HCT116 (cell line): ENCODE results near the gene AP3S1. TPM values are rescaled to one million over a fixed set of nuclear protein-coding genes. Genes with fewer than 3 reads are reported as not detected.

ENCODE experiments used
- ATAC-seq: fragments of 200-7000 bp; cut with Tn5 transposase; 2 replicates; pipeline ENCODE4 v1.9.1; 2020; ENCODE audit warnings: mild to moderate bottlenecking, moderate library complexity
- BruUV-seq: library from RNA; stranded (reverse); fragments of 400-500 nt; replicated peaks from 2 replicates; lab custom pipeline; 2021; lab: Mats Ljungman, UMichigan
- CTCF ChIA-PET: fragments of 300-600 bp; sonication (Branson Sonifier 250); formaldehyde crosslinking; loops from one replicate; lab custom pipeline; 2021; ENCODE audit warnings: antibody characterized with exemption; lab: Charles Lee
- POLR2A ChIA-PET: fragments of 300-600, 350-600 bp; sonication (Branson Sonifier 250); formaldehyde crosslinking; loops from one replicate; lab custom pipeline; 2021; ENCODE audit warnings: antibody characterized with exemption; lab: Charles Lee
- RAD21 ChIA-PET, 2 experiments: fragments of 300-600 bp; sonication (Branson Sonifier 250); formaldehyde crosslinking; loops; one replicate each; lab custom pipeline; 2023; ENCODE audit warnings: low total read pairs in 2 of 2; ENCODE audit not compliant: uncharacterized antibody in 2 of 2, unreplicated experiment in 2 of 2, low non-redundant PET in 1 of 2; lab: Charles Lee
- DNase-seq: peaks from one replicate; pipeline ENCODE4 v3.0.0-alpha.2; 2010; ENCODE audit warnings: low read depth, low spot score
- H2AFZ ChIP-seq: fragments of 200-600 bp; shearing (Covaris generic), sonication (generic); 2 replicates; pipeline ENCODE4 v1.6.1; 2017; ENCODE audit warnings: low read depth, mixed run types, mixed read lengths, antibody characterized with exemption, low read length; ENCODE audit not compliant: poor library complexity, severe bottlenecking
- H3K27ac ChIP-seq: 2 replicates; pipeline ENCODE4 v1.5.1; 2012; ENCODE audit warnings: low read depth, low read length
- H3K27me3 ChIP-seq: fragments of 200-600 bp; sonication (generic); 2 replicates; pipeline ENCODE4 v1.6.1; 2016; ENCODE audit warnings: mixed run types, low read length, mixed read lengths; ENCODE audit not compliant: insufficient read depth
- H3K36me3 ChIP-seq, 2 experiments: fragments of 200-500 bp in 1 of 2; fragments of 200-600 bp in 1 of 2; sonication (Bioruptor generic) in 1 of 2; sonication (generic) in 1 of 2; 2 replicates each; pipeline versions ENCODE4 v1.5.1 to v1.6.1; 2014 to 2016; ENCODE audit warnings: low read length in 2 of 2, inconsistent platforms in 1 of 2, mixed read lengths in 1 of 2, mixed run types in 1 of 2; ENCODE audit not compliant: insufficient read depth in 2 of 2, control insufficient read depth in 1 of 2
- H3K4me1 ChIP-seq, 2 experiments: fragments of 200-600 bp in 1 of 2; sonication (generic) in 1 of 2; 2 replicates each; pipeline versions ENCODE4 v1.5.1 to v1.6.1; 2012 to 2017; ENCODE audit warnings: low read length in 2 of 2, inconsistent platforms in 1 of 2, mild to moderate bottlenecking in 1 of 2, mixed read lengths in 1 of 2, mixed run types in 1 of 2, moderate library complexity in 1 of 2; ENCODE audit not compliant: insufficient read depth in 2 of 2, control insufficient read depth in 1 of 2
- H3K4me2 ChIP-seq: fragments of 200-600 bp; sonication (generic); 2 replicates; pipeline ENCODE4 v1.6.1; 2017; ENCODE audit warnings: mixed run types, low read length, mixed read lengths
- H3K4me3 ChIP-seq, 2 experiments: fragments of 200-600 bp in 1 of 2; sonication (generic) in 1 of 2; replicated peaks in 1 of 2; 2 replicates each; pipeline ENCODE4 v1.5.1; 2011 to 2016; ENCODE audit warnings: low read length in 2 of 2, control low read depth in 1 of 2, low read depth in 1 of 2, mild to moderate bottlenecking in 1 of 2, mixed read lengths in 1 of 2, mixed run types in 1 of 2
- H3K79me2 ChIP-seq: fragments of 200-600 bp; sonication (generic); 2 replicates; pipeline ENCODE4 v1.6.1; 2017; ENCODE audit warnings: mild to moderate bottlenecking, mixed run types, low read length, moderate library complexity, mixed read lengths; ENCODE audit not compliant: insufficient read depth
- H3K9ac ChIP-seq: fragments of 200-600 bp; sonication (generic); 2 replicates; pipeline ENCODE4 v1.6.1; 2016; ENCODE audit warnings: low read length, mixed read lengths
- H3K9me2 ChIP-seq: fragments of 200-600 bp; sonication (generic), shearing (Covaris generic); 2 replicates; pipeline ENCODE4 v1.6.1; 2017; ENCODE audit warnings: mixed run types, mild to moderate bottlenecking, moderate library complexity; ENCODE audit not compliant: insufficient read depth
- H3K9me3 ChIP-seq, 2 experiments: fragments of 200-500 bp in 1 of 2; fragments of 200-600 bp in 1 of 2; sonication (Bioruptor generic) in 1 of 2; sonication (generic) in 1 of 2; 2 replicates each; pipeline ENCODE4 v1.6.1; 2014 to 2017; ENCODE audit warnings: low read length in 2 of 2, mixed read lengths in 2 of 2, inconsistent platforms in 1 of 2, low read depth in 1 of 2, mild to moderate bottlenecking in 1 of 2, mixed run types in 1 of 2, moderate library complexity in 1 of 2; ENCODE audit not compliant: control insufficient read depth in 1 of 2, insufficient read depth in 1 of 2
- H4K20me1 ChIP-seq: fragments of 200-600 bp; sonication (generic), shearing (Covaris generic); 2 replicates; pipeline ENCODE4 v1.6.1; 2017; ENCODE audit warnings: mixed run types, mild to moderate bottlenecking, moderate library complexity; ENCODE audit not compliant: insufficient read depth
- CBX3 ChIP-seq: IDR thresholded peaks from 2 replicates; pipeline ENCODE4 v1.6.1; 2012; ENCODE audit warnings: low read depth
- CEBPB ChIP-seq: IDR thresholded peaks from 2 replicates; pipeline ENCODE4 v1.6.1; 2012; ENCODE audit warnings: low read depth
- EGR1 ChIP-seq: IDR thresholded peaks from 2 replicates; pipeline ENCODE4 v1.6.1; 2012; ENCODE audit warnings: low read depth
- ELF1 ChIP-seq: IDR thresholded peaks from 2 replicates; pipeline ENCODE4 v1.6.1; 2012; ENCODE audit warnings: low read depth, borderline replicate concordance
- EZH2phosphoT487 ChIP-seq: fragments of 200-600 bp; IDR thresholded peaks from 2 replicates; pipeline ENCODE4 v1.6.1; 2018; ENCODE audit warnings: antibody characterized with exemption, borderline replicate concordance
- FOSL1 ChIP-seq: IDR thresholded peaks from 2 replicates; pipeline ENCODE4 v1.6.1; 2012; ENCODE audit warnings: low read depth
- JUND ChIP-seq: IDR thresholded peaks from 2 replicates; pipeline ENCODE4 v1.6.1; 2012
- POLR2A ChIP-seq: IDR thresholded peaks from 2 replicates; pipeline ENCODE4 v1.7.0; 2011; ENCODE audit warnings: borderline replicate concordance; ENCODE audit not compliant: insufficient read depth, insufficient read length; ENCODE audit errors: extremely low read depth
- POLR2AphosphoS5 ChIP-seq: IDR thresholded peaks from 2 replicates; pipeline ENCODE4 v1.6.1; 2011; ENCODE audit warnings: mild to moderate bottlenecking, low read depth, low read length, moderate library complexity
- SIN3A ChIP-seq: IDR thresholded peaks from 2 replicates; pipeline ENCODE4 v1.6.1; 2012; ENCODE audit warnings: low read depth
- SRF ChIP-seq: IDR thresholded peaks from 2 replicates; pipeline ENCODE4 v1.6.1; 2012; ENCODE audit warnings: low read depth
- TCF7L2 ChIP-seq: IDR thresholded peaks from 2 replicates; pipeline ENCODE4 v1.7.0; 2011; ENCODE audit warnings: borderline replicate concordance, inconsistent platforms; ENCODE audit not compliant: insufficient read depth, insufficient read length; ENCODE audit errors: extremely low read depth
- ZBTB33 ChIP-seq: IDR thresholded peaks from 2 replicates; pipeline ENCODE4 v1.6.1; 2011; ENCODE audit warnings: mild to moderate bottlenecking, low read length, moderate library complexity; ENCODE audit not compliant: insufficient replicate concordance; ENCODE audit errors: extremely low read depth
- intact Hi-C: fragments of 100-400 bp; cut with micrococcal nuclease; formaldehyde crosslinking; loops from 2 replicates; pipeline ENCODE4 v1.10.0; 2022
- total RNA-seq: library from RNA; stranded (reverse); gene quantifications from one replicate; pipeline ENCODE4 v1.2.1, GENCODE V29; 2021; ENCODE audit not compliant: unreplicated experiment
- TF ChIP-seq, protein P1 (sequence below): IDR thresholded peaks from 2 replicates; pipeline ENCODE4 v1.6.1; 2012
- TF ChIP-seq, protein P2 (sequence below): IDR thresholded peaks from 2 replicates; pipeline ENCODE4 v1.6.1; 2012

The AP3S1 gene
- total RNA-seq, 1 experiment from 2014 or later = 432 TPM

DNA sequence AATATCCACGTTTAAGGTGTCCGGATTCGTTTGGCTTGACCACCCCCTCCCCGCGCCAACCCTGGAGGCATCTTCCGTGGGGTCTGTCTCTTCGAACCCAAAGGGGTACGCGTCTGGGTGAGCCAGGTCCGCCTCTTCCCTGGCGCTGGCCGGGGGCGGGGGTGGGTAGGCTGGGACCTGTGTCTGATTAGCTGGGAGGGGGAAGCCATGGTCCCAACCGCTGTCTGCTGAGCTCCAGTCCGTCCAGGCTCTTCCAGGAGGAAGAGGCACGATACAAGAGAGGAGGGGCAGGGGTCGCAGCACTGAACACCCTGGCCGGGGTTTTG, 120.5 kb downstream of the AP3S1 start, which contains the start of gene LVRN:
TSS of gene LVRN (plus strand) at position 237 of the 326 bp plus-strand sequence. CDS start 143 bp downstream, outside the sequence.
- no peak within 1 kb of the TSS for H3K4me3 ChIP-seq
- H3K4me1 ChIP-seq = peaks cover 0 to 3% of the 10 kb centered on the region in 2 experiments; a peak in 2 of 4 replicates
- H3K4me2 ChIP-seq = no peak within 1 kb of the TSS
- TF ChIP-seq JUND (no peak), POLR2AphosphoS5 (no peak), TCF7L2 (no peak), ELF1 (no peak)
- no peak for DNase-seq
- H3K27me3 ChIP-seq = no peaks in the 10 kb centered on the region
- intact Hi-C loops = no loop called here
- no peak for ATAC-seq
- no peaks in the 10 kb centered on the region for H4K20me1 ChIP-seq
- no peak within 1 kb of the TSS for H3K27ac ChIP-seq
- RAD21 ChIA-PET = no interaction called here
- POLR2A ChIA-PET = no interaction called here
- BruUV-seq = no TSS peak
- H3K9ac ChIP-seq = no peak within 1 kb of the TSS
- CTCF ChIA-PET = no interaction called here
- no peaks in the 10 kb centered on the region for H3K9me2 ChIP-seq
- H2AFZ ChIP-seq = no peak within 1 kb of the TSS
- H3K9me3 ChIP-seq = no peaks in the 10 kb centered on the region
- no peaks in the 10 kb centered on the region for H3K79me2 ChIP-seq
- H3K36me3 ChIP-seq = no peaks in the 10 kb centered on the region

DNA sequence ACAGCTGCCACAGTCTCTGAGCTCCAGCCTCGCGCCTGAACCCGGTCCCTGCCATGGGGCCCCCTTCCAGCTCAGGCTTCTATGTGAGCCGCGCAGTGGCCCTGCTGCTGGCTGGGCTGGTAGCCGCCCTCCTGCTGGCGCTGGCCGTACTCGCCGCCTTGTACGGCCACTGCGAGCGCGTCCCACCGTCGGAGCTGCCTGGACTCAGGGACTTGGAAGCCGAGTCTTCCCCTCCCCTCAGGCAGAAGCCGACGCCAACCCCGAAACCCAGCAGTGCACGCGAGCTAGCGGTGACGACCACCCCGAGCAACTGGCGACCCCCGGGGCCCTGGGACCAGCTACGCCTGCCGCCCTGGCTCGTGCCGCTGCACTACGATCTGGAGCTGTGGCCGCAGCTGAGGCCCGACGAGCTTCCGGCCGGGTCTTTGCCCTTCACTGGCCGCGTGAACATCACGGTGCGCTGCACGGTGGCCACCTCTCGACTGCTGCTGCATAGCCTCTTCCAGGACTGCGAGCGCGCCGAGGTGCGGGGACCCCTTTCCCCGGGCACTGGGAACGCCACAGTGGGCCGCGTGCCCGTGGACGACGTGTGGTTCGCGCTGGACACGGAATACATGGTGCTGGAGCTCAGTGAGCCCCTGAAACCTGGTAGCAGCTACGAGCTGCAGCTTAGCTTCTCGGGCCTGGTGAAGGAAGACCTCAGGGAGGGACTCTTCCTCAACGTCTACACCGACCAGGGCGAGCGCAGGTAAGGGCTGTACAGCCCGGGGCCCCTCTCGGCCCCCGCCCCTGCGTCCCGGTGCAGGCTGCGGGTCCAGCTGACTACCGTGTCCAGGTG, 121.0 kb downstream of the AP3S1 start:
- H4K20me1 ChIP-seq = no peaks in the 10 kb centered on the region
- no peak overlapping the region for H3K9ac ChIP-seq
- no peak overlapping the region for H2AFZ ChIP-seq
- CTCF ChIA-PET = no interaction called here
- no peak overlapping the region for H3K4me2 ChIP-seq
- ATAC-seq = no peak
- no peak overlapping the region for H3K27ac ChIP-seq
- H3K9me2 ChIP-seq = no peaks in the 10 kb centered on the region
- H3K27me3 ChIP-seq = no peaks in the 10 kb centered on the region
- H3K4me1 ChIP-seq = peaks cover 0 to 3% of the 10 kb centered on the region in 2 experiments; a peak in 2 of 4 replicates
- H3K36me3 ChIP-seq = no peaks in the 10 kb centered on the region
- intact Hi-C loops = no loop called here
- no peaks in the 10 kb centered on the region for H3K79me2 ChIP-seq
- H3K4me3 ChIP-seq = no peak overlapping the region
- BruUV-seq = no TSS peak
- no peaks in the 10 kb centered on the region for H3K9me3 ChIP-seq
- DNase-seq = no peak
- RAD21 ChIA-PET = no interaction called here
- POLR2A ChIA-PET = no interaction called here
- no peak for TF ChIP-seq EZH2phosphoT487
- no peak for TF ChIP-seq EGR1
- TF ChIP-seq SIN3A = no peak
- TF ChIP-seq POLR2AphosphoS5 = no peak
- TF ChIP-seq SRF = no peak
- no peak for TF ChIP-seq TCF7L2
- TF ChIP-seq, protein P1, sequence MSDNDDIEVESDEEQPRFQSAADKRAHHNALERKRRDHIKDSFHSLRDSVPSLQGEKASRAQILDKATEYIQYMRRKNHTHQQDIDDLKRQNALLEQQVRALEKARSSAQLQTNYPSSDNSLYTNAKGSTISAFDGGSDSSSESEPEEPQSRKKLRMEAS = no peak
- no peak for TF ChIP-seq POLR2A
- no peak for TF ChIP-seq ZBTB33
- no peak for TF ChIP-seq FOSL1
- no peak for TF ChIP-seq CBX3
- no peak for TF ChIP-seq CEBPB
- TF ChIP-seq, protein P2, sequence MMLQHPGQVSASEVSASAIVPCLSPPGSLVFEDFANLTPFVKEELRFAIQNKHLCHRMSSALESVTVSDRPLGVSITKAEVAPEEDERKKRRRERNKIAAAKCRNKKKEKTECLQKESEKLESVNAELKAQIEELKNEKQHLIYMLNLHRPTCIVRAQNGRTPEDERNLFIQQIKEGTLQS = no peak
